ENCODE results near the gene SLC6A2. TPM values are rescaled to one million over a fixed set of nuclear protein-coding genes. Genes with fewer than 3 reads are reported as not detected.

Gene SLC6A2
- total RNA-seq, 2 experiments from 2014 or later = not detected

DNA sequence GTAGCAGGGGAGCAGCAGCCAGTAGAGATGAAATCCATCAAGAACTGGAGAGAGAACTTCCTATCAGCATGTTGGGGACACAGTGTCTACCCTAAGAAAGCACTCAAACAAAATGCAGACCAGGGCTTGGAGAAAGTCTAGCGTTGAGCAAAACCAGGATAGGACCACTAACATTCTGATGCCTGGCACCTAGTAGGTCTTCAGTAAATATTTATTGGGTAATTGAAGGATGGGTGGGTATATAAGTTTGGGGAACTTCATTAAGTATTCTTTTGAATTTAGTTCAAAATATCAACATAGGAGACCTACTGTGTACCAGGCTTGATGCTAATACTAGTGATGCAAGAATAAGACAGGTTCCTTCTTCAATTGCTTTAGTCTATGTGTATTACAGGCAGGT is 30.9 kb downstream of the SLC6A2 start:
- Histone ChIP-seq H3K9me2 (ENCODE audit: insufficient read depth, low read length) (no peaks in the 10 kb centered on the region), H3K27ac (ENCODE audit: low read depth, low read length, poor library complexity, severe bottlenecking) (no peak overlapping the region), H2AFZ (ENCODE audit: low read length) (no peak overlapping the region), H3K79me2 (ENCODE audit: insufficient read depth, low read depth, low read length) (no peaks in the 10 kb centered on the region), H3K9me3 (ENCODE audit: low read length) (no peaks in the 10 kb centered on the region), H4K20me1 (ENCODE audit: insufficient read depth, low read length) (no peaks in the 10 kb centered on the region), H3K4me1 (ENCODE audit: insufficient read depth, low read length, poor library complexity, severe bottlenecking) (no peaks in the 10 kb centered on the region), H3K4me2 (ENCODE audit: low read length) (no peak overlapping the region), H3K4me3 (ENCODE audit: low read depth, low read length, poor library complexity, severe bottlenecking) (no peak overlapping the region), H3K36me3 (ENCODE audit: insufficient read depth, low read length) (no peaks in the 10 kb centered on the region)
- ChIA-PET POLR2A (no interaction called here), CTCF (ENCODE audit: unreplicated experiment) (no interaction called here)
- intact Hi-C loops (cut with micrococcal nuclease; ENCODE audit: unreplicated experiment) = no loop called here
- no peak for TF ChIP-seq CTCF (conservative IDR thresholded peaks at IDR 0.05; ENCODE audit: low read length)
- no peak for TF ChIP-seq EZH2phosphoT487 (IDR thresholded peaks at IDR 0.05; ENCODE audit: borderline replicate concordance, low read depth, low read length)
- no peak for DNase-seq (ENCODE audit: low spot score)
- no TSS peak for BruUV-seq (replicated peaks)

- no peak overlapping the region for H2AFZ ChIP-seq (ENCODE audit: low read length)
- no peaks in the 10 kb centered on the region for H4K20me1 ChIP-seq (ENCODE audit: insufficient read depth, low read length)
- H3K9me2 ChIP-seq (ENCODE audit: insufficient read depth, low read length) = no peaks in the 10 kb centered on the region
- intact Hi-C loops (cut with micrococcal nuclease; ENCODE audit: unreplicated experiment) = no loop called here
- CTCF ChIA-PET (ENCODE audit: unreplicated experiment) = no interaction called here
- H3K9me3 ChIP-seq (ENCODE audit: low read length) = no peaks in the 10 kb centered on the region
- H3K4me2 ChIP-seq (ENCODE audit: low read length) = no peak overlapping the region
- H3K79me2 ChIP-seq (ENCODE audit: insufficient read depth, low read depth, low read length) = no peaks in the 10 kb centered on the region
- POLR2A ChIA-PET = interaction anchor here (0.6 kb wide), 1 partner anchor 173 kb away, joined by 3 read pairs; no protein-coding TSS in a partner anchor
- no peak for DNase-seq (ENCODE audit: low spot score)
- no peaks in the 10 kb centered on the region for H3K4me1 ChIP-seq (ENCODE audit: insufficient read depth, low read length, poor library complexity, severe bottlenecking)
- no peak overlapping the region for H3K4me3 ChIP-seq (ENCODE audit: low read depth, low read length, poor library complexity, severe bottlenecking)
- H3K36me3 ChIP-seq (ENCODE audit: insufficient read depth, low read length) = no peaks in the 10 kb centered on the region
- BruUV-seq (replicated peaks) = no TSS peak
- H3K27ac ChIP-seq (ENCODE audit: low read depth, low read length, poor library complexity, severe bottlenecking) = no peak overlapping the region
- TF ChIP-seq CTCF (conservative IDR thresholded peaks at IDR 0.05; ENCODE audit: low read length) (no peak), EZH2phosphoT487 (IDR thresholded peaks at IDR 0.05; ENCODE audit: borderline replicate concordance, low read depth, low read length) (no peak)
Measured at GRCh38 chr16:55687802-55688201, 32.0 kb downstream of the SLC6A2 start.

GRCh38 chr16:55690841-55691240 is 35.1 kb downstream of the SLC6A2 start:
- Histone ChIP-seq H3K9me3 (ENCODE audit: low read length) (no peaks in the 10 kb centered on the region), H3K27ac (ENCODE audit: low read depth, low read length, poor library complexity, severe bottlenecking) (no peak overlapping the region), H3K4me2 (ENCODE audit: low read length) (no peak overlapping the region), H3K9me2 (ENCODE audit: insufficient read depth, low read length) (no peaks in the 10 kb centered on the region), H2AFZ (ENCODE audit: low read length) (no peak overlapping the region), H3K36me3 (ENCODE audit: insufficient read depth, low read length) (no peaks in the 10 kb centered on the region), H3K4me1 (ENCODE audit: insufficient read depth, low read length, poor library complexity, severe bottlenecking) (no peaks in the 10 kb centered on the region), H3K79me2 (ENCODE audit: insufficient read depth, low read depth, low read length) (no peaks in the 10 kb centered on the region), H4K20me1 (ENCODE audit: insufficient read depth, low read length) (no peaks in the 10 kb centered on the region), H3K4me3 (ENCODE audit: low read depth, low read length, poor library complexity, severe bottlenecking) (no peak overlapping the region)
- CTCF ChIA-PET (ENCODE audit: unreplicated experiment) = no interaction called here
- DNase-seq (ENCODE audit: low spot score) = no peak
- POLR2A ChIA-PET = no interaction called here
- TF ChIP-seq EZH2phosphoT487 (IDR thresholded peaks at IDR 0.05; ENCODE audit: borderline replicate concordance, low read depth, low read length) = no peak
- TF ChIP-seq CTCF (conservative IDR thresholded peaks at IDR 0.05; ENCODE audit: low read length) = no peak
- BruUV-seq (replicated peaks) = no TSS peak
- intact Hi-C loops (cut with micrococcal nuclease; ENCODE audit: unreplicated experiment) = no loop called here
